ENCODE results near the gene ALG3. TPM values are rescaled to one million over a fixed set of nuclear protein-coding genes. Genes with fewer than 3 reads are reported as not detected.

The ALG3 gene
- total RNA-seq, 1 experiment from 2014 or later, result 77.8 TPM

GRCh38 chr3:184227481-184227935, 21.3 kb downstream of the ALG3 start:
- no peak overlapping the region for H3K27ac Mint-ChIP-seq (ENCODE audit: low read depth, unreplicated experiment)
- peak; percentile 47 for DNase-seq (ENCODE audit: unreplicated experiment)
- H3K4me1 Mint-ChIP-seq (ENCODE audit: insufficient read depth, unreplicated experiment), result peaks cover 6% of the 10 kb centered on the region
- no peaks in the 10 kb centered on the region for H3K36me3 Mint-ChIP-seq (ENCODE audit: insufficient read depth, unreplicated experiment)
- H3K9me3 Mint-ChIP-seq (ENCODE audit: unreplicated experiment), result no peaks in the 10 kb centered on the region
- ChIA-PET POLR2A (interaction anchor here (0.6 to 1.4 kb wide), 3 partner anchors 41 to 53 kb away, joined by 3 read pairs; partner anchors contain the start of gene ABCF3), CTCF (interaction anchor here (0.6 to 3.5 kb wide), 20 partner anchors 9 to 332 kb away, joined by 3 to 25 read pairs (median 5); no protein-coding TSS in a partner anchor)
- intact Hi-C loops (cut with micrococcal nuclease), result loop anchor here (1.0 kb wide), 1 partner anchor 23 kb away; no protein-coding TSS in a partner anchor
- BruUV-seq (replicated peaks), result no TSS peak
- H3K4me3 Mint-ChIP-seq (ENCODE audit: unreplicated experiment), result no peak overlapping the region
- H3K27me3 Mint-ChIP-seq (ENCODE audit: insufficient read depth, unreplicated experiment), result peaks cover 58% of the 10 kb centered on the region
- TF ChIP-seq CTCF (IDR thresholded peaks at IDR 0.05; ENCODE audit: unreplicated experiment), result peak; percentile 93

GRCh38 chr3:184223946-184224345, 24.8 kb downstream of the ALG3 start:
- no peaks in the 10 kb centered on the region for H3K36me3 Mint-ChIP-seq (ENCODE audit: insufficient read depth, unreplicated experiment)
- no TSS peak for BruUV-seq (replicated peaks)
- CTCF ChIA-PET, result interaction anchor here (0.6 to 0.7 kb wide), 2 partner anchors 19 to 282 kb away, joined by 3 read pairs; no protein-coding TSS in a partner anchor

GRCh38 chr3:184222521-184222920, 26.2 kb downstream of the ALG3 start:
- H3K4me3 Mint-ChIP-seq (ENCODE audit: unreplicated experiment), result no peak overlapping the region
- H3K36me3 Mint-ChIP-seq (ENCODE audit: insufficient read depth, unreplicated experiment), result no peaks in the 10 kb centered on the region
- ChIA-PET CTCF (interaction anchor here (0.9 kb wide), 1 partner anchor 12 kb away, joined by 4 read pairs; no protein-coding TSS in a partner anchor), POLR2A (interaction anchor here (0.6 kb wide), 1 partner anchor 156 kb away, joined by 3 read pairs; no protein-coding TSS in a partner anchor)
- intact Hi-C loops (cut with micrococcal nuclease), result no loop called here
- H3K27me3 Mint-ChIP-seq (ENCODE audit: insufficient read depth, unreplicated experiment), result peaks cover 28% of the 10 kb centered on the region
- no TSS peak for BruUV-seq (replicated peaks)
- DNase-seq (ENCODE audit: unreplicated experiment), result no peak
- H3K9me3 Mint-ChIP-seq (ENCODE audit: unreplicated experiment), result no peaks in the 10 kb centered on the region
- H3K4me1 Mint-ChIP-seq (ENCODE audit: insufficient read depth, unreplicated experiment), result no peaks in the 10 kb centered on the region
- no peak for TF ChIP-seq CTCF (IDR thresholded peaks at IDR 0.05; ENCODE audit: unreplicated experiment)
- H3K27ac Mint-ChIP-seq (ENCODE audit: low read depth, unreplicated experiment), result no peak overlapping the region

More at GRCh38 chr3:184223946-184224345, 24.8 kb downstream of the ALG3 start:
- DNase-seq (ENCODE audit: unreplicated experiment), result no peak
- Mint-ChIP-seq H3K4me3 (ENCODE audit: unreplicated experiment) (no peak overlapping the region), H3K4me1 (ENCODE audit: insufficient read depth, unreplicated experiment) (no peaks in the 10 kb centered on the region), H3K27me3 (ENCODE audit: insufficient read depth, unreplicated experiment) (peaks cover 42% of the 10 kb centered on the region), H3K9me3 (ENCODE audit: unreplicated experiment) (no peaks in the 10 kb centered on the region), H3K27ac (ENCODE audit: low read depth, unreplicated experiment) (no peak overlapping the region)
- POLR2A ChIA-PET, result no interaction called here
- intact Hi-C loops (cut with micrococcal nuclease), result no loop called here
- no peak for TF ChIP-seq CTCF (IDR thresholded peaks at IDR 0.05; ENCODE audit: unreplicated experiment)

GRCh38 chr3:184218814-184219213, 29.9 kb downstream of the ALG3 start:
- ChIA-PET POLR2A (no interaction called here), CTCF (interaction anchor here (0.6 kb wide), 1 partner anchor 8 kb away, joined by 6 read pairs; no protein-coding TSS in a partner anchor)
- Mint-ChIP-seq H3K27ac (ENCODE audit: low read depth, unreplicated experiment) (no peak overlapping the region), H3K9me3 (ENCODE audit: unreplicated experiment) (no peaks in the 10 kb centered on the region), H3K4me3 (ENCODE audit: unreplicated experiment) (no peak overlapping the region), H3K27me3 (ENCODE audit: insufficient read depth, unreplicated experiment) (no peaks in the 10 kb centered on the region), H3K4me1 (ENCODE audit: insufficient read depth, unreplicated experiment) (no peaks in the 10 kb centered on the region), H3K36me3 (ENCODE audit: insufficient read depth, unreplicated experiment) (no peaks in the 10 kb centered on the region)
- TF ChIP-seq CTCF (IDR thresholded peaks at IDR 0.05; ENCODE audit: unreplicated experiment), result no peak
- intact Hi-C loops (cut with micrococcal nuclease), result no loop called here
- no TSS peak for BruUV-seq (replicated peaks)
- DNase-seq (ENCODE audit: unreplicated experiment), result no peak
